PC-3 (cell line): ENCODE results near the gene PIGN. TPM values are rescaled to one million over a fixed set of nuclear protein-coding genes. Genes with fewer than 3 reads are reported as not detected.

Experiments
- ATAC-seq: fragments of 200-7000 bp; cut with Tn5 transposase; 2 replicates; pipeline ENCODE4 v1.9.1; 2020; ENCODE audit warnings: mild to moderate bottlenecking, moderate library complexity
- BruUV-seq: library from RNA; stranded (reverse); fragments of 400-500 nt; replicated peaks from 2 replicates; lab custom pipeline; 2021; lab: Mats Ljungman, UMichigan
- CTCF ChIA-PET: fragments of 300-600 bp; sonication (Branson Sonifier 250); formaldehyde crosslinking; loops from one replicate; lab custom pipeline; 2022; ENCODE audit warnings: antibody characterized with exemption; lab: Charles Lee
- POLR2A ChIA-PET: fragments of 300-600 bp; sonication (Branson Sonifier 250); formaldehyde crosslinking; loops from one replicate; lab custom pipeline; 2022; ENCODE audit warnings: antibody characterized with exemption; ENCODE audit not compliant: unreplicated experiment; lab: Charles Lee
- DNase-seq: peaks from one replicate; pipeline ENCODE4 v3.0.0-alpha.2; 2015
- H2AFZ ChIP-seq: fragments of 300-600 bp; sonication (generic); 2 replicates; pipeline ENCODE4 v1.6.0; 2016; ENCODE audit warnings: antibody characterized with exemption, low read length
- H3F3A ChIP-seq: fragments of 300-600 bp; sonication (generic); one replicate; pipeline ENCODE4 v1.6.0; 2017; ENCODE audit warnings: antibody characterized with exemption, low read length, control low read depth, mild to moderate bottlenecking; ENCODE audit not compliant: unreplicated experiment
- H3K27ac ChIP-seq: fragments of 300-600 bp; sonication (generic); 2 replicates; pipeline ENCODE4 v1.5.1; 2016; ENCODE audit warnings: mild to moderate bottlenecking, low read length
- H3K27me3 ChIP-seq: fragments of 300-600 bp; sonication (generic); 2 replicates; pipeline ENCODE4 v1.6.1; 2016; ENCODE audit warnings: low read length, mixed read lengths
- H3K36me3 ChIP-seq: fragments of 300-600 bp; sonication (generic); 2 replicates; pipeline ENCODE4 v1.6.1; 2016; ENCODE audit warnings: low read depth, mixed run types, low read length, mixed read lengths
- H3K4me1 ChIP-seq: fragments of 300-600 bp; sonication (generic); 2 replicates; pipeline ENCODE4 v1.5.1; 2016; ENCODE audit warnings: low read length; ENCODE audit not compliant: insufficient read depth
- H3K4me2 ChIP-seq: fragments of 300-600 bp; sonication (generic); 2 replicates; pipeline ENCODE4 v1.6.0; 2016; ENCODE audit warnings: low read length
- H3K4me3 ChIP-seq: fragments of 300-600 bp; sonication (generic); 2 replicates; pipeline ENCODE4 v1.5.1; 2016; ENCODE audit warnings: mild to moderate bottlenecking, low read length, mixed read lengths
- H3K79me2 ChIP-seq: fragments of 300-600 bp; sonication (generic); 2 replicates; pipeline ENCODE4 v1.6.1; 2017; ENCODE audit warnings: low read length, mixed read lengths
- H3K9ac ChIP-seq: fragments of 300-600 bp; sonication (generic); 2 replicates; pipeline ENCODE4 v1.6.0; 2016; ENCODE audit warnings: mild to moderate bottlenecking, low read length
- H3K9me2 ChIP-seq: fragments of 300-600 bp; sonication (generic); replicated peaks from 2 replicates; pipeline ENCODE4 v1.6.1; 2016; ENCODE audit warnings: mixed run types, low read length, mixed read lengths
- H3K9me3 ChIP-seq: fragments of 300-600 bp; sonication (generic); 2 replicates; pipeline ENCODE4 v1.6.1; 2016; ENCODE audit warnings: low read length, mixed read lengths
- H4K20me1 ChIP-seq: fragments of 300-600 bp; sonication (generic); 2 replicates; pipeline ENCODE4 v1.6.1; 2016; ENCODE audit warnings: low read length, mixed read lengths
- EZH2 ChIP-seq: fragments of 300-600 bp; sonication (generic); IDR thresholded peaks from one replicate; pipeline ENCODE4 v1.6.1; 2017; ENCODE audit warnings: antibody characterized with exemption, mild to moderate bottlenecking, low read length; ENCODE audit not compliant: unreplicated experiment
- EZH2phosphoT487 ChIP-seq: fragments of 300-600 bp; sonication (generic); IDR thresholded peaks from 2 replicates; pipeline ENCODE4 v1.6.1; 2018; ENCODE audit warnings: mild to moderate bottlenecking, antibody characterized with exemption, low read length, borderline replicate concordance
- intact Hi-C: fragments of 100-400 bp; cut with micrococcal nuclease; formaldehyde crosslinking; loops from 2 replicates; pipeline ENCODE4 v1.9.0; 2023
- total RNA-seq: library from RNA; depleted of rRNA; stranded (reverse); fragments of >200 nt; gene quantifications from 2 replicates; pipeline ENCODE4 v1.2.3, GENCODE V29; 2014
- TF ChIP-seq, protein P1 (sequence below): fragments of 300-600 bp; sonication (generic); conservative IDR thresholded peaks from 2 replicates; pipeline ENCODE4 v1.5.1; 2017; ENCODE audit warnings: antibody characterized with exemption, low read depth, mild to moderate bottlenecking, low read length

PIGN gene
- total RNA-seq, 1 experiment from 2014 or later = 22.7 TPM

GRCh38 chr18:62128157-62128556, 58.7 kb downstream of the PIGN start:
- intact Hi-C loops = no loop called here
- ATAC-seq = peak; percentile 63
- peak; percentile 70 for DNase-seq
- 0 out of 2 replicates have a peak, but pooled peaks cover 2% of the 10 kb centered on the region for H3K36me3 ChIP-seq
- no TSS peak for BruUV-seq
- POLR2A ChIA-PET = no interaction called here
- no peaks in the 10 kb centered on the region for H3K79me2 ChIP-seq
- no peaks in the 10 kb centered on the region for H3K9me2 ChIP-seq
- no peaks in the 10 kb centered on the region for H3K27me3 ChIP-seq
- H3K9me3 ChIP-seq = no peaks in the 10 kb centered on the region
- H3F3A ChIP-seq = peaks cover 4% of the 10 kb centered on the region
- CTCF ChIA-PET = no interaction called here
- no peak overlapping the region for H3K4me3 ChIP-seq
- H3K4me2 ChIP-seq = no peak overlapping the region
- no peak overlapping the region for H3K27ac ChIP-seq
- H4K20me1 ChIP-seq = no peaks in the 10 kb centered on the region
- H3K4me1 ChIP-seq = peaks cover 9% of the 10 kb centered on the region; the same call in 1 of the 2 replicates
- H3K9ac ChIP-seq = no peak overlapping the region
- TF ChIP-seq EZH2phosphoT487 (no peak), EZH2 (no peak)
- TF ChIP-seq, protein P1, sequence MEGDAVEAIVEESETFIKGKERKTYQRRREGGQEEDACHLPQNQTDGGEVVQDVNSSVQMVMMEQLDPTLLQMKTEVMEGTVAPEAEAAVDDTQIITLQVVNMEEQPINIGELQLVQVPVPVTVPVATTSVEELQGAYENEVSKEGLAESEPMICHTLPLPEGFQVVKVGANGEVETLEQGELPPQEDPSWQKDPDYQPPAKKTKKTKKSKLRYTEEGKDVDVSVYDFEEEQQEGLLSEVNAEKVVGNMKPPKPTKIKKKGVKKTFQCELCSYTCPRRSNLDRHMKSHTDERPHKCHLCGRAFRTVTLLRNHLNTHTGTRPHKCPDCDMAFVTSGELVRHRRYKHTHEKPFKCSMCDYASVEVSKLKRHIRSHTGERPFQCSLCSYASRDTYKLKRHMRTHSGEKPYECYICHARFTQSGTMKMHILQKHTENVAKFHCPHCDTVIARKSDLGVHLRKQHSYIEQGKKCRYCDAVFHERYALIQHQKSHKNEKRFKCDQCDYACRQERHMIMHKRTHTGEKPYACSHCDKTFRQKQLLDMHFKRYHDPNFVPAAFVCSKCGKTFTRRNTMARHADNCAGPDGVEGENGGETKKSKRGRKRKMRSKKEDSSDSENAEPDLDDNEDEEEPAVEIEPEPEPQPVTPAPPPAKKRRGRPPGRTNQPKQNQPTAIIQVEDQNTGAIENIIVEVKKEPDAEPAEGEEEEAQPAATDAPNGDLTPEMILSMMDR = no peak
- H2AFZ ChIP-seq = no peak overlapping the region

GRCh38 chr18:62126737-62127136, 60.1 kb downstream of the PIGN start:
- Histone ChIP-seq H3K9me2 (no peaks in the 10 kb centered on the region), H3K4me2 (no peak overlapping the region), H3K9ac (no peak overlapping the region), H3K36me3 (0 out of 2 replicates have a peak, but pooled peaks cover 2% of the 10 kb centered on the region), H3K4me1 (peaks cover 9% of the 10 kb centered on the region; the same call in 1 of the 2 replicates), H3F3A (peaks cover 3% of the 10 kb centered on the region), H3K27ac (no peak overlapping the region), H3K9me3 (no peaks in the 10 kb centered on the region), H4K20me1 (no peaks in the 10 kb centered on the region), H3K4me3 (no peak overlapping the region), H2AFZ (no peak overlapping the region), H3K79me2 (no peaks in the 10 kb centered on the region), H3K27me3 (no peaks in the 10 kb centered on the region)
- DNase-seq = peak; percentile 7
- no TSS peak for BruUV-seq
- intact Hi-C loops = no loop called here
- ChIA-PET POLR2A (no interaction called here), CTCF (no interaction called here)
- peak; percentile 37 for ATAC-seq
- TF ChIP-seq EZH2 = no peak
- TF ChIP-seq, protein P1 = no peak
- no peak for TF ChIP-seq EZH2phosphoT487

- Histone ChIP-seq H3K27ac (no peak overlapping the region), H3K36me3 (no peaks in the 10 kb centered on the region), H3K79me2 (no peaks in the 10 kb centered on the region), H3K9ac (no peak overlapping the region), H4K20me1 (no peaks in the 10 kb centered on the region), H2AFZ (no peak overlapping the region), H3K4me1 (peaks cover 9% of the 10 kb centered on the region; the same call in 1 of the 2 replicates), H3K9me3 (no peaks in the 10 kb centered on the region), H3K4me2 (no peak overlapping the region), H3K4me3 (no peak overlapping the region), H3F3A (no peaks in the 10 kb centered on the region), H3K9me2 (no peaks in the 10 kb centered on the region), H3K27me3 (no peaks in the 10 kb centered on the region)
- intact Hi-C loops = no loop called here
- ChIA-PET CTCF (no interaction called here), POLR2A (no interaction called here)
- no peak for DNase-seq
- no TSS peak for BruUV-seq
- no peak for ATAC-seq
- TF ChIP-seq, protein P1 = no peak
- TF ChIP-seq EZH2 = no peak
- no peak for TF ChIP-seq EZH2phosphoT487
Measured at GRCh38 chr18:62125702-62126101, 61.2 kb downstream of the PIGN start.
